ENCODE data around the gene DIRAS3. TPM values are rescaled to one million over a fixed set of nuclear protein-coding genes. Genes with fewer than 3 reads are reported as not detected.

DIRAS3 gene
- polyA plus RNA-seq, 1 of the 3 experiments (the other 2 are of a cell fraction): 16.6 TPM

DNA sequence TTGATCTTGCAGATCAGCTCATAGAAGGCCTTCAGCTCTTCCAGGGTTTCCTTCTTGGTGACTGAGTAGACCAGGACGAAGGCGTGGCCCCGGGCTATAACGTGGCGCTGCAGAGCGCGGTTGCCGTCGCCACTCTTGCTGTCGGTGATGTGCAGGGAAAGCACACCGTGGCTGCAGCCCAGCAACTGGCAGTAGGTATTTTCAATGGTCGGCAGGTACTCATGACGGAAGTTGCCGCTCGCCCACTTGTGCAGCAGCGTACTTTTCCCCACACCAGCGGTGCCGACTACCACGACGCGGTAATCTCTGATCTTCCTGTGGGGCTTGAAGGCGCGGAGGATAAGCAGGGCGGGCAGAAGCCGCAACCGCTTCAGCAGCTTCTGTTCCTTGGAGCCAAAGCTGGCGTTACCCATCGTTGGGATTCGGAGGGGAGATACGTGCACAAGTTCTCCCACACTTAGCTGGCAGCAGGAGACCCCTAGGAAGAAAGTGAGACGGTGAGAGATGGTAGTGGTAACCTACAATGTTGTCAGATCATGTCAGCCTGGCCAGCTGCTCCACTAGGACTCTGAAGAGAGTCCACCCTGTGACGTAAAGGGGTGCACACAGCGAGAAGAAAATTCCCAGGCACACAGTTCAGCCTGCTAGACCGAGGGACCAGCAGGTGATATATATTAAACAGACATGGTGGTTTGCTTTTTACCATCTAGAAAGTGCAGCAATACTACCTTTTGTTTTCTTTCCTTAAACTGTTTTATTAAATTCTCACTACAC lies 3.4 kb downstream of the DIRAS3 start:
- DNase-seq: no peak

DNA sequence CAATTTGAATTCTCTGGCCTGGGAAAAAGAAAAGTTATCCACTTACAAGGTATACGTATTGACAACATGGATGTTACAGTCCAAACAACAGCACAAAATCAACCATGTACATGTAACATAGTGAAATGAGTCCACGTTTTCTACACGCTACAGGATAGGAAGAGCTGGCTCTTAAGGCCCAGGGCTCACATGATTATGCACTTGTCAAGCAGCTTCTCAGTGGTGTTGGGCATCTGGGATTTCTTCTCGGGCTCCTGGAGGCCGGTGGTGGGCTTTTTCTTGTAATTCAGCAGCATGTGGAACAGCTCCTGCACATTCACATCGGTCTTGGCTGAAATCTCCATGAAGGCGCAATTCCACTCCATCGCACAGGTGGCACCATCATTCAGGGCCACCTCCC lies 4.0 kb downstream of the DIRAS3 start:
- no peaks in the 10 kb centered on the region for H3K9me2 ChIP-seq
- WGBS (ENCODE audit: low lambda C conversion rate): 92% methylated on average over 8 of the region's 8 CpGs
- H3K79me2 ChIP-seq (ENCODE audit: insufficient read depth): no peaks in the 10 kb centered on the region
- H3K36me3 ChIP-seq (replicated peaks in 1 of 2; ENCODE audit: control insufficient read depth in 1 of 2, insufficient read depth in 2 of 2, low read length in 1 of 2): no peaks in the 10 kb centered on the region
- H4K20me1 ChIP-seq (ENCODE audit: insufficient read depth): no peaks in the 10 kb centered on the region
- CTCF ChIA-PET: interaction anchor here (0.8 to 2.6 kb wide), 4 partner anchors 10 to 196 kb away, joined by 3 to 6 read pairs (median 3); no protein-coding TSS in a partner anchor
- peaks cover 3% of the 10 kb centered on the region for H3F3A ChIP-seq (replicated peaks; ENCODE audit: insufficient read depth)
- no peak overlapping the region for H3K27ac ChIP-seq (ENCODE audit: low read depth in 2 of 2, low read length in 1 of 2)
- no peak overlapping the region for H2AFZ ChIP-seq (ENCODE audit: low read depth)
- H3K4me1 ChIP-seq (ENCODE audit: control insufficient read depth in 1 of 2, insufficient read depth in 2 of 2, low read depth in 1 of 2, low read length in 1 of 2): no peaks in the 10 kb centered on the region; a peak in 1 of 4 replicates
- POLR2A ChIA-PET: no interaction called here
- no peak for DNase-seq
- no peaks in the 10 kb centered on the region for H3K9me3 ChIP-seq
- no peaks in the 10 kb centered on the region for H3K27me3 ChIP-seq (ENCODE audit: insufficient read depth)
- no peak overlapping the region for H3K4me2 ChIP-seq
- H3K9ac ChIP-seq: no peak overlapping the region
- no peak overlapping the region for H3K4me3 ChIP-seq (ENCODE audit: low read depth in 2 of 2, low read length in 1 of 2)
- no peak for TF ChIP-seq TAF1 (IDR thresholded peaks at IDR 0.05; ENCODE audit: borderline replicate concordance, low read depth, low read length)
- TF ChIP-seq RXRA (IDR thresholded peaks at IDR 0.05; ENCODE audit: borderline replicate concordance, low read depth): no peak
- no peak for TF ChIP-seq NFIC (IDR thresholded peaks at IDR 0.05; ENCODE audit: borderline replicate concordance)
- no peak for TF ChIP-seq RFX5 (IDR thresholded peaks at IDR 0.05; ENCODE audit: low read length)
- TF ChIP-seq, protein P1, sequence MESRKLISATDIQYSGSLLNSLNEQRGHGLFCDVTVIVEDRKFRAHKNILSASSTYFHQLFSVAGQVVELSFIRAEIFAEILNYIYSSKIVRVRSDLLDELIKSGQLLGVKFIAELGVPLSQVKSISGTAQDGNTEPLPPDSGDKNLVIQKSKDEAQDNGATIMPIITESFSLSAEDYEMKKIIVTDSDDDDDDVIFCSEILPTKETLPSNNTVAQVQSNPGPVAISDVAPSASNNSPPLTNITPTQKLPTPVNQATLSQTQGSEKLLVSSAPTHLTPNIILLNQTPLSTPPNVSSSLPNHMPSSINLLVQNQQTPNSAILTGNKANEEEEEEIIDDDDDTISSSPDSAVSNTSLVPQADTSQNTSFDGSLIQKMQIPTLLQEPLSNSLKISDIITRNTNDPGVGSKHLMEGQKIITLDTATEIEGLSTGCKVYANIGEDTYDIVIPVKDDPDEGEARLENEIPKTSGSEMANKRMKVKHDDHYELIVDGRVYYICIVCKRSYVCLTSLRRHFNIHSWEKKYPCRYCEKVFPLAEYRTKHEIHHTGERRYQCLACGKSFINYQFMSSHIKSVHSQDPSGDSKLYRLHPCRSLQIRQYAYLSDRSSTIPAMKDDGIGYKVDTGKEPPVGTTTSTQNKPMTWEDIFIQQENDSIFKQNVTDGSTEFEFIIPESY (IDR thresholded peaks at IDR 0.05; ENCODE audit: borderline replicate concordance, low read depth): no peak
- TF ChIP-seq FOXJ3 (CRISPR knock-in tag; IDR thresholded peaks at IDR 0.05): no peak
- TF ChIP-seq YY1 (IDR thresholded peaks at IDR 0.05; ENCODE audit: low read depth): no peak
- TF ChIP-seq RCOR1 (IDR thresholded peaks at IDR 0.05; ENCODE audit: low read length): no peak
- TF ChIP-seq, protein P2, sequence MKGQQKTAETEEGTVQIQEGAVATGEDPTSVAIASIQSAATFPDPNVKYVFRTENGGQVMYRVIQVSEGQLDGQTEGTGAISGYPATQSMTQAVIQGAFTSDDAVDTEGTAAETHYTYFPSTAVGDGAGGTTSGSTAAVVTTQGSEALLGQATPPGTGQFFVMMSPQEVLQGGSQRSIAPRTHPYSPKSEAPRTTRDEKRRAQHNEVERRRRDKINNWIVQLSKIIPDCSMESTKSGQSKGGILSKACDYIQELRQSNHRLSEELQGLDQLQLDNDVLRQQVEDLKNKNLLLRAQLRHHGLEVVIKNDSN (IDR thresholded peaks at IDR 0.05; ENCODE audit: borderline replicate concordance, low read depth): no peak
- TF ChIP-seq MEF2A (IDR thresholded peaks at IDR 0.05; ENCODE audit: borderline replicate concordance, low read depth): no peak
- TF ChIP-seq GABPA (IDR thresholded peaks at IDR 0.05; ENCODE audit: low read depth): no peak
- TF ChIP-seq SIN3A (IDR thresholded peaks at IDR 0.05; ENCODE audit: borderline replicate concordance, low read depth, low read length): no peak
- TF ChIP-seq FOXM1 (IDR thresholded peaks at IDR 0.05; ENCODE audit: low read depth): no peak
- TF ChIP-seq TCF12 (IDR thresholded peaks at IDR 0.05): no peak
- TF ChIP-seq, protein P3, sequence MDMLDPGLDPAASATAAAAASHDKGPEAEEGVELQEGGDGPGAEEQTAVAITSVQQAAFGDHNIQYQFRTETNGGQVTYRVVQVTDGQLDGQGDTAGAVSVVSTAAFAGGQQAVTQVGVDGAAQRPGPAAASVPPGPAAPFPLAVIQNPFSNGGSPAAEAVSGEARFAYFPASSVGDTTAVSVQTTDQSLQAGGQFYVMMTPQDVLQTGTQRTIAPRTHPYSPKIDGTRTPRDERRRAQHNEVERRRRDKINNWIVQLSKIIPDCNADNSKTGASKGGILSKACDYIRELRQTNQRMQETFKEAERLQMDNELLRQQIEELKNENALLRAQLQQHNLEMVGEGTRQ (IDR thresholded peaks at IDR 0.05; ENCODE audit: borderline replicate concordance, low read depth, low read length): no peak
- TF ChIP-seq JUND (IDR thresholded peaks at IDR 0.05): no peak

More for the DNA sequence above, 3.4 kb downstream of the DIRAS3 start:
- no peaks in the 10 kb centered on the region; a peak in 1 of 4 replicates for H3K4me1 ChIP-seq (ENCODE audit: control insufficient read depth in 1 of 2, insufficient read depth in 2 of 2, low read depth in 1 of 2, low read length in 1 of 2)
- no peak overlapping the region for H3K27ac ChIP-seq (ENCODE audit: low read depth in 2 of 2, low read length in 1 of 2)
- H3K4me2 ChIP-seq: no peak overlapping the region
- ChIA-PET CTCF (interaction anchor here (0.8 to 2.6 kb wide), 5 partner anchors 10 to 197 kb away, joined by 3 to 8 read pairs (median 3); no protein-coding TSS in a partner anchor), POLR2A (no interaction called here)
- no peak overlapping the region for H3K4me3 ChIP-seq (ENCODE audit: low read depth in 2 of 2, low read length in 1 of 2)
- H4K20me1 ChIP-seq (ENCODE audit: insufficient read depth): no peaks in the 10 kb centered on the region
- no peaks in the 10 kb centered on the region for H3K79me2 ChIP-seq (ENCODE audit: insufficient read depth)
- no peak overlapping the region for H2AFZ ChIP-seq (ENCODE audit: low read depth)
- no peaks in the 10 kb centered on the region for H3K36me3 ChIP-seq (replicated peaks in 1 of 2; ENCODE audit: control insufficient read depth in 1 of 2, insufficient read depth in 2 of 2, low read length in 1 of 2)
- peaks cover 3% of the 10 kb centered on the region for H3F3A ChIP-seq (replicated peaks; ENCODE audit: insufficient read depth)
- no peaks in the 10 kb centered on the region for H3K27me3 ChIP-seq (ENCODE audit: insufficient read depth)
- H3K9me2 ChIP-seq: no peaks in the 10 kb centered on the region
- H3K9ac ChIP-seq: no peak overlapping the region
- TF ChIP-seq TAF1 (IDR thresholded peaks at IDR 0.05; ENCODE audit: borderline replicate concordance, low read depth, low read length): no peak
- no peak for TF ChIP-seq RCOR1 (IDR thresholded peaks at IDR 0.05; ENCODE audit: low read length)
- TF ChIP-seq, protein P1 (IDR thresholded peaks at IDR 0.05; ENCODE audit: borderline replicate concordance, low read depth): no peak
- no peak for TF ChIP-seq JUND (IDR thresholded peaks at IDR 0.05)
- TF ChIP-seq, protein P4, sequence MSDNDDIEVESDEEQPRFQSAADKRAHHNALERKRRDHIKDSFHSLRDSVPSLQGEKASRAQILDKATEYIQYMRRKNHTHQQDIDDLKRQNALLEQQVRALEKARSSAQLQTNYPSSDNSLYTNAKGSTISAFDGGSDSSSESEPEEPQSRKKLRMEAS (IDR thresholded peaks at IDR 0.05; ENCODE audit: low read depth): no peak
- no peak for TF ChIP-seq CHD2 (IDR thresholded peaks at IDR 0.05; ENCODE audit: low read length, partially characterized antibody)
- no peaks in the 10 kb centered on the region for H3K9me3 ChIP-seq
- 97% methylated on average over 6 of the region's 34 CpGs for WGBS (ENCODE audit: low lambda C conversion rate)
